Transverse colon (tissue), 4 donors: ENCODE measurements around the gene SEZ6. TPM values are rescaled to one million over a fixed set of nuclear protein-coding genes. Genes with fewer than 3 reads are reported as not detected.

ENCODE experiments used
- DNase-seq: peaks from one replicate; pipeline ENCODE4 v3.0.0-alpha.2; 2019
- H3K27ac ChIP-seq, 4 donors: fragments of 200-600 bp; sonication (generic); 2 replicates each; pipeline ENCODE4 v1.5.1; 2016 to 2018; ENCODE audit warnings: inconsistent platforms in 4 of 4
- H3K27me3 ChIP-seq: fragments of 200-600 bp; sonication (generic); 2 replicates; pipeline ENCODE4 v1.5.1; 2017; ENCODE audit warnings: inconsistent platforms
- H3K36me3 ChIP-seq, 4 donors: fragments of 200-600 bp; sonication (generic); 2 replicates each; pipeline ENCODE4 v1.5.1; 2017 to 2019; ENCODE audit warnings: inconsistent platforms in 4 of 4
- H3K4me1 ChIP-seq, 4 donors: fragments of 200-600 bp; sonication (generic); 2 replicates each; pipeline ENCODE4 v1.5.1; 2017 to 2020; ENCODE audit warnings: inconsistent platforms in 4 of 4
- H3K4me3 ChIP-seq, 4 donors: fragments of 200-600 bp; sonication (generic); 1 replicate in 1 of 4; 2 replicates in 3 of 4; pipeline versions ENCODE4 v1.5.1 to v1.6.1; 2017 to 2019; ENCODE audit warnings: inconsistent platforms in 4 of 4
- H3K9me3 ChIP-seq, 2 donors: fragments of 200-600 bp; sonication (generic); 2 replicates each; pipeline ENCODE4 v1.5.1; 2017 to 2019; ENCODE audit warnings: inconsistent platforms in 2 of 2
- CTCF ChIP-seq, 5 experiments: fragments of 200-600 bp in 3 of 5; fragments of 450-650 bp in 2 of 5; sonication (generic) in 3 of 5; IDR thresholded peaks; 1 replicate in 2 of 5; 2 replicates in 3 of 5; pipeline ENCODE4 v1.5.1; 2016 to 2017; ENCODE audit warnings: antibody characterized with exemption in 5 of 5, inconsistent platforms in 3 of 5, mild to moderate bottlenecking in 2 of 5, moderate library complexity in 1 of 5
- EP300 ChIP-seq: sonication (generic); formaldehyde crosslinking; IDR thresholded peaks from one replicate; pipeline ENCODE4 v1.6.1; 2017; ENCODE audit warnings: antibody characterized with exemption, low read depth
- POLR2A ChIP-seq: fragments of 450-650 bp; IDR thresholded peaks from one replicate; pipeline ENCODE4 v1.6.1; 2016; ENCODE audit warnings: antibody characterized with exemption, mild to moderate bottlenecking, moderate library complexity
- POLR2AphosphoS5 ChIP-seq, 3 donors: sonication (generic); formaldehyde crosslinking; IDR thresholded peaks; one replicate each; pipeline ENCODE4 v1.6.1; 2016; ENCODE audit warnings: antibody characterized with exemption in 3 of 3
- WGBS, 2 donors: methylation state at CpG; one replicate each; pipeline ENCODE4 v1.1.5; 2018; ENCODE audit warnings: low coverage in 1 of 2; 5-methylcytosine and 5-hydroxymethylcytosine counted together
- in situ Hi-C, 4 donors: fragments of 200-750 bp; cut with MboI; loops; one replicate each; pipeline versions ENCODE4 v1.15.0 to v1.15.1; 2017; ENCODE audit warnings: low sequenced_read_pairs in 3 of 4, low pct_ligation_motif_present in 1 of 4, low pct_unique_long_range_greater_than_20kb in 1 of 4
- intact Hi-C: fragments of 100-400 bp; cut with DNase I; formaldehyde crosslinking; loops from one replicate; pipeline ENCODE4 v1.15.1; 2023; ENCODE audit warnings: low total_unique reads
- total RNA-seq, 4 donors: library from RNA; depleted of rRNA; stranded (reverse); fragments of >200 nt; gene quantifications; one replicate each; pipeline ENCODE4 v1.1.0, GENCODE V29; 2016

Gene SEZ6
- total RNA-seq, 4 donors from 2014 or later, result 0.14 TPM; not detected in 3

GRCh38 chr17:28951428-28951990 is 54.3 kb downstream of the SEZ6 start, which contains the start of gene PHF12:
PHF12 (minus strand) TSS chr17:28951518; CDS start chr17:28950960, 558 bp downstream.
- H3K4me3 ChIP-seq, result peak within 1 kb of the TSS; percentile 87 to 99 (median 94)
- peak; percentile 100 for DNase-seq
- H3K9me3 ChIP-seq, result no peaks in the 10 kb centered on the region
- peaks cover 17 to 32% (median 29%) of the 10 kb centered on the region in 4 donors for H3K4me1 ChIP-seq
- intact Hi-C loops, result loop anchor here (5.0 to 10.0 kb wide), 2 partner anchors 49 to 227 kb away; partner anchors contain the start of genes DHRS13, NEK8 and TLCD1
- H3K36me3 ChIP-seq, result no peaks in the 10 kb centered on the region
- in situ Hi-C loops, result no loop called here
- no peaks in the 10 kb centered on the region for H3K27me3 ChIP-seq
- TF ChIP-seq CTCF (IDR thresholded peaks at IDR 0.05) (no peak), EP300 (no peak), POLR2AphosphoS5 (IDR thresholded peaks at IDR 0.05) (peak; percentile 69 to 89 (median 81)), POLR2A (peak; percentile 36)
- peak within 1 kb of the TSS; percentile 98 to 99 (median 98) for H3K27ac ChIP-seq
- WGBS, 2 donors, result 0% methylated on average over 2 to 35 of the region's 51 CpGs

GRCh38 chr17:28950752-28951427 is 54.9 kb downstream of the SEZ6 start:
- peaks cover 19 to 39% (median 35%) of the 10 kb centered on the region in 4 donors for H3K4me1 ChIP-seq
- 1% methylated on average over 27 of the region's 51 CpGs; no CpG with 5 or more reads in 1 of the 2 donors for WGBS, 2 donors
- peak overlapping the region; percentile 87 to 99 (median 94) for H3K4me3 ChIP-seq
- in situ Hi-C loops, result no loop called here
- no peaks in the 10 kb centered on the region for H3K27me3 ChIP-seq
- no peaks in the 10 kb centered on the region for H3K9me3 ChIP-seq
- no peaks in the 10 kb centered on the region for H3K36me3 ChIP-seq
- TF ChIP-seq POLR2AphosphoS5 (IDR thresholded peaks at IDR 0.05) (no peak), EP300 (no peak), CTCF (IDR thresholded peaks at IDR 0.05) (no peak), POLR2A (no peak)
- H3K27ac ChIP-seq, result peak overlapping the region; percentile 98 to 99 (median 98)
- intact Hi-C loops, result loop anchor here (5.0 to 10.0 kb wide), 2 partner anchors 49 to 226 kb away; partner anchors contain the start of genes DHRS13, NEK8 and TLCD1
- DNase-seq, result no peak

GRCh38 chr17:28950017-28950751 is 55.6 kb downstream of the SEZ6 start:
- in situ Hi-C loops, result no loop called here
- intact Hi-C loops, result loop anchor here (5.0 to 10.0 kb wide), 2 partner anchors 48 to 225 kb away; partner anchors contain the start of genes DHRS13, NEK8 and TLCD1
- DNase-seq, result peak; percentile 61
- Histone ChIP-seq H3K27ac (peak overlapping the region; percentile 98 to 99 (median 98)), H3K9me3 (no peaks in the 10 kb centered on the region), H3K27me3 (no peaks in the 10 kb centered on the region), H3K4me1 (peaks cover 23 to 46% (median 41%) of the 10 kb centered on the region in 4 donors), H3K4me3 (peak overlapping the region; percentile 87 to 99 (median 94)), H3K36me3 (no peaks in the 10 kb centered on the region)
- WGBS, 2 donors, result 0 to 1% methylated on average over 16 to 39 of the region's 43 CpGs
- TF ChIP-seq CTCF (IDR thresholded peaks at IDR 0.05) (no peak), EP300 (no peak), POLR2A (no peak)
